IMR-90 (cell line): ENCODE measurements around the gene STAC3. TPM values are rescaled to one million over a fixed set of nuclear protein-coding genes. Genes with fewer than 3 reads are reported as not detected.

Experiments used
- ATAC-seq: fragments of 200-7000 bp; cut with Tn5 transposase; 2 replicates; pipeline ENCODE4 v1.9.1; 2020; ENCODE audit warnings: low read depth, mild to moderate bottlenecking, moderate library complexity
- BruUV-seq: library from RNA; stranded (reverse); fragments of 400-500 nt; replicated peaks from 2 replicates; lab custom pipeline; 2021; lab: Mats Ljungman, UMichigan
- CTCF ChIA-PET: fragments of 300-600 bp; formaldehyde crosslinking; extraction: SDS; loops from one replicate; lab custom pipeline; 2021; ENCODE audit warnings: antibody characterized with exemption; lab: Yijun Ruan, JAX
- POLR2A ChIA-PET: fragments of 300-600 bp; sonication (Branson Sonifier 250); formaldehyde crosslinking; loops from one replicate; lab custom pipeline; 2022; ENCODE audit warnings: antibody characterized with exemption; ENCODE audit not compliant: unreplicated experiment; lab: Charles Lee
- DNase-seq: peaks from one replicate; pipeline ENCODE4 v3.0.0; 2013
- H2AFZ ChIP-seq: replicated peaks from 2 replicates; pipeline ENCODE3; 2013; ENCODE audit warnings: low read length, mild to moderate bottlenecking; ENCODE audit not compliant: poor library complexity
- H2AK5ac ChIP-seq: 2 replicates; pipeline ENCODE4 v1.6.1; 2013; ENCODE audit warnings: low read depth, low read length, inconsistent platforms
- H2AK9ac ChIP-seq: replicated peaks from 2 replicates; pipeline ENCODE3; 2013; ENCODE audit warnings: mild to moderate bottlenecking, low read depth, low read length, moderate library complexity; ENCODE audit not compliant: poor library complexity
- H2BK120ac ChIP-seq: 2 replicates; pipeline ENCODE4 v1.6.1; 2013; ENCODE audit warnings: low read depth, low read length, inconsistent platforms
- H2BK15ac ChIP-seq: 3 replicates; pipeline ENCODE4 v1.6.1; 2013; ENCODE audit warnings: low read depth, low read length, inconsistent platforms
- H2BK20ac ChIP-seq: 2 replicates; pipeline ENCODE4 v1.6.1; 2013; ENCODE audit warnings: low read depth, mild to moderate bottlenecking, inconsistent platforms, low read length, moderate library complexity
- H2BK5ac ChIP-seq: 2 replicates; pipeline ENCODE4 v1.6.1; 2013; ENCODE audit warnings: mild to moderate bottlenecking, low read depth, low read length, inconsistent platforms; ENCODE audit not compliant: poor library complexity, severe bottlenecking
- H3K14ac ChIP-seq: replicated peaks from 2 replicates; pipeline ENCODE4 v1.6.1; 2013; ENCODE audit warnings: low read depth, low read length, inconsistent platforms
- H3K18ac ChIP-seq: 2 replicates; pipeline ENCODE4 v1.6.1; 2013; ENCODE audit warnings: low read depth, low read length, control low read depth
- H3K23ac ChIP-seq: 2 replicates; pipeline ENCODE4 v1.6.1; 2013; ENCODE audit warnings: low read depth, low read length, inconsistent platforms
- H3K27ac ChIP-seq: 2 replicates; pipeline ENCODE4 v1.5.1; 2013; ENCODE audit warnings: mild to moderate bottlenecking, control low read depth, low read length; ENCODE audit not compliant: insufficient read depth
- H3K27me3 ChIP-seq: 2 replicates; pipeline ENCODE4 v1.6.1; 2013; ENCODE audit warnings: low read length; ENCODE audit not compliant: control insufficient read depth, insufficient read depth
- H3K36me3 ChIP-seq: 2 replicates; pipeline ENCODE4 v1.6.1; 2013; ENCODE audit warnings: low read length, mixed read lengths; ENCODE audit not compliant: control insufficient read depth, insufficient read depth
- H3K4ac ChIP-seq: 2 replicates; pipeline ENCODE4 v1.6.1; 2013; ENCODE audit warnings: low read depth, low read length, inconsistent platforms
- H3K4me1 ChIP-seq: 2 replicates; pipeline ENCODE4 v1.6.1; 2013; ENCODE audit warnings: low read length, mixed read lengths; ENCODE audit not compliant: control insufficient read depth, insufficient read depth
- H3K4me2 ChIP-seq: 2 replicates; pipeline ENCODE4 v1.6.1; 2013; ENCODE audit warnings: low read depth, mild to moderate bottlenecking, control low read depth, low read length, moderate library complexity
- H3K4me3 ChIP-seq: 2 replicates; pipeline ENCODE4 v1.5.1; 2013; ENCODE audit warnings: low read depth, mild to moderate bottlenecking, control low read depth, low read length, moderate library complexity; ENCODE audit not compliant: insufficient read depth
- H3K56ac ChIP-seq: 2 replicates; pipeline ENCODE4 v1.6.1; 2013; ENCODE audit warnings: low read length, inconsistent platforms; ENCODE audit not compliant: insufficient read depth; ENCODE audit errors: extremely low read depth
- H3K79me1 ChIP-seq, 2 experiments: 2 replicates each; pipeline ENCODE4 v1.6.1; 2013; ENCODE audit warnings: low read length in 2 of 2, inconsistent platforms in 1 of 2, low read depth in 1 of 2
- H3K9ac ChIP-seq: 2 replicates; pipeline ENCODE4 v1.6.1; 2013; ENCODE audit warnings: low read depth, low read length, control low read depth
- H3K9me1 ChIP-seq: 2 replicates; pipeline ENCODE4 v1.6.1; 2013; ENCODE audit warnings: low read length, inconsistent platforms; ENCODE audit not compliant: insufficient read depth
- H3K9me3 ChIP-seq: 2 replicates; pipeline ENCODE4 v1.6.1; 2013; ENCODE audit warnings: low read length; ENCODE audit not compliant: control insufficient read depth, insufficient read depth
- H4K20me1 ChIP-seq: 2 replicates; pipeline ENCODE4 v1.6.1; 2013; ENCODE audit warnings: low read length, inconsistent platforms; ENCODE audit not compliant: insufficient read depth
- H4K5ac ChIP-seq: 2 replicates; pipeline ENCODE4 v1.6.1; 2013; ENCODE audit warnings: mild to moderate bottlenecking, low read depth, low read length, control low read depth
- H4K8ac ChIP-seq, 2 experiments: 2 replicates each; pipeline ENCODE4 v1.6.1; 2013; ENCODE audit warnings: low read depth in 2 of 2, low read length in 2 of 2, control low read depth in 1 of 2, inconsistent platforms in 1 of 2
- H4K91ac ChIP-seq: 2 replicates; pipeline ENCODE4 v1.6.1; 2013; ENCODE audit warnings: low read depth, low read length, inconsistent platforms; ENCODE audit not compliant: insufficient read depth
- CEBPB ChIP-seq: IDR thresholded peaks from 2 replicates; pipeline ENCODE4 v1.6.1; 2012; ENCODE audit warnings: low read depth, low read length, improper control_type of control experiment
- FOS ChIP-seq: fragments of 150-350 bp; IDR thresholded peaks from 2 replicates; pipeline ENCODE4 v1.6.1; 2016; ENCODE audit warnings: low read depth, low read length
- POLR2A ChIP-seq: IDR thresholded peaks from 2 replicates; pipeline ENCODE4 v1.6.1; 2012; ENCODE audit warnings: mild to moderate bottlenecking, low read depth, low read length
- RCOR1 ChIP-seq: IDR thresholded peaks from 2 replicates; pipeline ENCODE4 v1.6.1; 2012; ENCODE audit warnings: mild to moderate bottlenecking, low read length, improper control_type of control experiment; ENCODE audit not compliant: insufficient replicate concordance
- RFX5 ChIP-seq: IDR thresholded peaks from 2 replicates; pipeline ENCODE4 v1.8.0; 2012; ENCODE audit warnings: low read depth, mild to moderate bottlenecking, low read length, moderate library complexity
- dilution Hi-C: fragments of 300-500 bp; cut with HindIII; formaldehyde crosslinking; loops from one replicate; pipeline ENCODE4 v1.14.3; 2018; ENCODE audit warnings: low sequenced_read_pairs; ENCODE audit not compliant: unreplicated experiment
- in situ Hi-C: fragments of 300-500 bp; cut with MboI; formaldehyde crosslinking; loops from 3 replicates; pipeline ENCODE4 v1.14.3; 2019; ENCODE audit warnings: low sequenced_read_pairs, inconsistent platforms, mixed read lengths
- intact Hi-C: fragments of 100-400 bp; cut with micrococcal nuclease; formaldehyde crosslinking; loops from 2 replicates; pipeline ENCODE4 v1.10.0; 2022
- polyA plus RNA-seq, 3 experiments: library from polyadenylated mRNA; depleted of rRNA; stranded (reverse); fragments of >200 nt; gene quantifications; 2 replicates each; pipeline ENCODE4 v1.2.3, GENCODE V29; 2012; ENCODE audit warnings: low replicate concordance in 1 of 3
- total RNA-seq: library from RNA; depleted of rRNA; stranded (reverse); fragments of >200 nt; gene quantifications from 2 replicates; pipeline ENCODE4 v1.2.3, GENCODE V29; 2012
- TF ChIP-seq, protein P1 (sequence below): fragments of 150-350 bp; IDR thresholded peaks from 2 replicates; pipeline ENCODE4 v1.6.1; 2017; ENCODE audit warnings: mild to moderate bottlenecking, antibody characterized with exemption, low read length, low read depth

STAC3 gene
- total and polyA plus RNA-seq, 2 of the 4 experiments (the other 2 are of a cell fraction): 0.18 to 0.67 TPM

DNA sequence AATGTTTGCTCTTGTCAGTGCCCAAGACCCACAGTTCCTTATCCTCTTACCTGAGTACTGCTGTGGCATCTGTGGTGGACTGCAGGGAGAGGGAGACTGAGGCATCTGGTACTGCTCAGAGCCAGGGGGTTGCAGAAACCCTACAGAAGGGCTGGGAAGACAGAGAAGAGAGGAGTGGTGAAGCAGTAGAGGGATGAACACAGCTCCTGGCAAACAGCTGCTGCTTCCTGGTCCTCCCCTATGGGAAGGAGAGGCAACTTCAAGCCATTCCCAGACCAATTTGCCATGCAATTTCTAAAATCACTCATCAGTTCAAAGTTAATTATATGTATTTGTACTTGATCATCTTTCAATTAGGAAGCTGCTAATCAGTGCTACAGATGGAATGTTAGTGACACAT lies 15.7 kb upstream of the STAC3 start:
- Histone ChIP-seq H4K91ac (no peak overlapping the region), H4K20me1 (no peaks in the 10 kb centered on the region; the same call in 1 of the 2 replicates), H2BK15ac (no peak overlapping the region), H2BK5ac (no peak overlapping the region), H3K23ac (no peak overlapping the region), H3K9ac (no peak overlapping the region), H3K4me1 (no peaks in the 10 kb centered on the region; the same call in 1 of the 2 replicates), H4K5ac (no peak overlapping the region), H3K14ac (no peak overlapping the region), H3K9me3 (no peaks in the 10 kb centered on the region), H3K4me2 (no peak overlapping the region), H4K8ac (no peak overlapping the region), H3K27ac (no peak overlapping the region), H2AK5ac (no peak overlapping the region), H3K4ac (no peak overlapping the region), H2BK20ac (no peak overlapping the region), H3K9me1 (no peaks in the 10 kb centered on the region; the same call in 1 of the 2 replicates), H2AFZ (no peak overlapping the region), H3K56ac (no peak overlapping the region), H3K79me1 (0 out of 4 replicates have a peak, but pooled peaks cover 0 to 2% of the 10 kb centered on the region in 2 experiments), H3K27me3 (no peaks in the 10 kb centered on the region), H3K36me3 (peaks cover 25% of the 10 kb centered on the region), H3K4me3 (no peak overlapping the region), H2AK9ac (no peak overlapping the region), H3K18ac (no peak overlapping the region), H2BK120ac (no peak overlapping the region)
- intact Hi-C loops (no loop called here), in situ Hi-C loops (loop anchor here (5.0 kb wide), 1 partner anchor 186 kb away; no protein-coding TSS in a partner anchor), dilution Hi-C loops (no loop called here)
- BruUV-seq: no TSS peak
- TF ChIP-seq, protein P1, sequence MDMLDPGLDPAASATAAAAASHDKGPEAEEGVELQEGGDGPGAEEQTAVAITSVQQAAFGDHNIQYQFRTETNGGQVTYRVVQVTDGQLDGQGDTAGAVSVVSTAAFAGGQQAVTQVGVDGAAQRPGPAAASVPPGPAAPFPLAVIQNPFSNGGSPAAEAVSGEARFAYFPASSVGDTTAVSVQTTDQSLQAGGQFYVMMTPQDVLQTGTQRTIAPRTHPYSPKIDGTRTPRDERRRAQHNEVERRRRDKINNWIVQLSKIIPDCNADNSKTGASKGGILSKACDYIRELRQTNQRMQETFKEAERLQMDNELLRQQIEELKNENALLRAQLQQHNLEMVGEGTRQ: no peak
- TF ChIP-seq CEBPB: no peak
- no peak for TF ChIP-seq FOS
- no peak for TF ChIP-seq RFX5
- TF ChIP-seq RCOR1: no peak
- TF ChIP-seq POLR2A: no peak
- ChIA-PET CTCF (no interaction called here), POLR2A (no interaction called here)
- ATAC-seq (no peak), DNase-seq (no peak)
